Keratinocyte (primary cell): ENCODE measurements around the gene NTHL1. TPM values are rescaled to one million over a fixed set of nuclear protein-coding genes. Genes with fewer than 3 reads are reported as not detected.

Experiments used
- DNase-seq: peaks from one replicate; pipeline ENCODE4 v3.0.0-alpha.2; 2011; ENCODE audit warnings: low read depth, missing footprints, low spot score
- FAIRE-seq: peaks from 2 replicates; lab custom pipeline; 2011; peaks lifted over from hg19 to GRCh38; lab: Jason Lieb, UNC
- H2AFZ ChIP-seq: 2 replicates; pipeline ENCODE4 v1.6.0; 2012; ENCODE audit warnings: low read length, control low read depth, inconsistent platforms; ENCODE audit not compliant: control insufficient read depth
- H3K27ac ChIP-seq: 2 replicates; pipeline ENCODE4 v1.5.1; 2011; ENCODE audit warnings: low read length; ENCODE audit not compliant: control insufficient read depth, insufficient read depth
- H3K27me3 ChIP-seq: 3 replicates; pipeline ENCODE4 v1.6.0; 2011; ENCODE audit warnings: low read length; ENCODE audit not compliant: control insufficient read depth, insufficient read depth; ENCODE audit errors: extremely low read depth
- H3K36me3 ChIP-seq, 2 experiments: 2 replicates in 1 of 2; 3 replicates in 1 of 2; pipeline ENCODE4 v1.5.1; 2011; ENCODE audit warnings: low read length in 2 of 2, mild to moderate bottlenecking in 1 of 2; ENCODE audit not compliant: control insufficient read depth in 2 of 2, insufficient read depth in 2 of 2; ENCODE audit errors: extremely low read depth in 1 of 2
- H3K4me1 ChIP-seq: 3 replicates; pipeline ENCODE4 v1.5.1; 2011; ENCODE audit warnings: low read length; ENCODE audit not compliant: control insufficient read depth, insufficient read depth; ENCODE audit errors: extremely low read depth
- H3K4me2 ChIP-seq: 3 replicates; pipeline ENCODE4 v1.6.0; 2011; ENCODE audit warnings: low read depth, low read length; ENCODE audit not compliant: control insufficient read depth, insufficient read depth; ENCODE audit errors: extremely low read depth
- H3K4me3 ChIP-seq, 3 experiments: fragments of 200-600 bp in 1 of 3; sonication (generic) in 1 of 3; 2 replicates in 2 of 3; 3 replicates in 1 of 3; pipeline ENCODE4 v1.5.1; 2011 to 2016; ENCODE audit warnings: low read length in 3 of 3, mild to moderate bottlenecking in 3 of 3, control low read depth in 2 of 3, inconsistent platforms in 1 of 3, low read depth in 1 of 3, mixed read lengths in 1 of 3, mixed run types in 1 of 3, moderate library complexity in 1 of 3; ENCODE audit not compliant: control insufficient read depth in 2 of 3, insufficient read depth in 2 of 3; ENCODE audit errors: extremely low read depth in 1 of 3
- H3K79me2 ChIP-seq: 2 replicates; pipeline ENCODE4 v1.6.0; 2012; ENCODE audit warnings: low read length; ENCODE audit not compliant: control insufficient read depth, insufficient read depth
- H3K9ac ChIP-seq: 3 replicates; pipeline ENCODE4 v1.6.0; 2011; ENCODE audit warnings: low read length; ENCODE audit not compliant: control insufficient read depth, insufficient read depth; ENCODE audit errors: extremely low read depth
- H3K9me1 ChIP-seq: 3 replicates; pipeline ENCODE4 v1.6.0; 2011; ENCODE audit warnings: low read length; ENCODE audit not compliant: control insufficient read depth, insufficient read depth; ENCODE audit errors: extremely low read depth
- H3K9me3 ChIP-seq: 2 replicates; pipeline ENCODE4 v1.5.1; 2012; ENCODE audit warnings: low read depth, low read length; ENCODE audit not compliant: control insufficient read depth
- H4K20me1 ChIP-seq: 3 replicates; pipeline ENCODE4 v1.6.0; 2011; ENCODE audit warnings: low read length; ENCODE audit not compliant: control insufficient read depth, insufficient read depth; ENCODE audit errors: extremely low read depth
- EZH2 ChIP-seq: IDR thresholded peaks from one replicate; pipeline ENCODE4 v1.6.1; 2012; ENCODE audit warnings: inconsistent platforms, mild to moderate bottlenecking, low read length, moderate library complexity
- dilution Hi-C: fragments of 300-500 bp; cut with MboI; formaldehyde crosslinking; loops from one replicate; pipeline ENCODE4 v1.7.0; 2020; ENCODE audit warnings: low sequenced_read_pairs; ENCODE audit not compliant: extremely low pct_ligation_motif_present
- polyA plus RNA-seq, 5 experiments: library from polyadenylated mRNA; depleted of rRNA in 3 of 5; stranded (reverse) in 3 of 5; stranded (forward) in 1 of 5; unstranded in 1 of 5; fragments of >200 nt; gene quantifications; 1 replicate in 1 of 5; 2 replicates in 3 of 5; 3 replicates in 1 of 5; pipeline versions ENCODE4 v1.2.1 to v1.2.3, GENCODE V29; 2011 to 2012; ENCODE audit warnings: missing spikeins in 2 of 5, low read depth in 1 of 5, low replicate concordance in 1 of 5
- TF ChIP-seq, protein P1 (sequence below), 3 experiments: IDR thresholded peaks in 1 of 3; conservative IDR thresholded peaks in 1 of 3; optimal IDR thresholded peaks in 1 of 3; 2 replicates in 2 of 3; 3 replicates in 1 of 3; pipeline versions ENCODE3 to v1.5.1; 2011; ENCODE audit warnings: low read length in 3 of 3, mild to moderate bottlenecking in 3 of 3, moderate library complexity in 2 of 3, control low read depth in 1 of 3, inconsistent platforms in 1 of 3; ENCODE audit not compliant: insufficient read depth in 2 of 3; ENCODE audit errors: extremely low read depth in 1 of 3

The NTHL1 gene
- polyA plus RNA-seq, 1 donor (not counting 4 experiments of a cell fraction or from before 2014, with no cell fraction given): 8.5 TPM

DNA sequence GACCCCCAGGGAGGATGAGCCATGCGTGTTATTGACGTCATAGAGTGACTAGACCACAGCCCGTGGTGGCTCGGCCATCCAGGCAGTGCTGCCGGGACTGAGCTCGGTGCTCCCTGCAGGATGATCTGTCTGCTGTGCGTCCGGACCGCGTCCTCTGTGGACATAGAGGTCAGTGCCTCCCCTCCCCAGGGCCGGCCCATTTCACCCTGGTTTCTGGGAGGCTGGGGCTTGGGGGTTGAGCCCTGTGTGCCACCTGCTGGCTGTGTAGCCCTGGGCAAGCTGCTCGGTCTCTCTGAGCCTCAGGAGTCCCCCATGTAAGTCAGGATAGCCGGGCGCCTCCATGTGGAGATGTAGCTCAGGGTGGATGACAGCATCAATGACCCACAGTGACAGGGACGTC, 8.4 kb upstream of the NTHL1 start:
- Histone ChIP-seq H3K27me3 (no peaks in the 10 kb centered on the region), H3K79me2 (no peaks in the 10 kb centered on the region), H3K36me3 (peaks cover 8 to 26% of the 10 kb centered on the region in 2 experiments), H3K4me2 (no peak overlapping the region), H3K9ac (no peak overlapping the region), H3K9me3 (no peaks in the 10 kb centered on the region), H3K4me3 (no peak overlapping the region), H3K4me1 (no peaks in the 10 kb centered on the region), H2AFZ (no peak overlapping the region), H4K20me1 (no peaks in the 10 kb centered on the region), H3K9me1 (no peaks in the 10 kb centered on the region), H3K27ac (no peak overlapping the region)
- DNase-seq (no peak), FAIRE-seq (no peak)
- dilution Hi-C loops: no loop called here
- TF ChIP-seq, protein P1, sequence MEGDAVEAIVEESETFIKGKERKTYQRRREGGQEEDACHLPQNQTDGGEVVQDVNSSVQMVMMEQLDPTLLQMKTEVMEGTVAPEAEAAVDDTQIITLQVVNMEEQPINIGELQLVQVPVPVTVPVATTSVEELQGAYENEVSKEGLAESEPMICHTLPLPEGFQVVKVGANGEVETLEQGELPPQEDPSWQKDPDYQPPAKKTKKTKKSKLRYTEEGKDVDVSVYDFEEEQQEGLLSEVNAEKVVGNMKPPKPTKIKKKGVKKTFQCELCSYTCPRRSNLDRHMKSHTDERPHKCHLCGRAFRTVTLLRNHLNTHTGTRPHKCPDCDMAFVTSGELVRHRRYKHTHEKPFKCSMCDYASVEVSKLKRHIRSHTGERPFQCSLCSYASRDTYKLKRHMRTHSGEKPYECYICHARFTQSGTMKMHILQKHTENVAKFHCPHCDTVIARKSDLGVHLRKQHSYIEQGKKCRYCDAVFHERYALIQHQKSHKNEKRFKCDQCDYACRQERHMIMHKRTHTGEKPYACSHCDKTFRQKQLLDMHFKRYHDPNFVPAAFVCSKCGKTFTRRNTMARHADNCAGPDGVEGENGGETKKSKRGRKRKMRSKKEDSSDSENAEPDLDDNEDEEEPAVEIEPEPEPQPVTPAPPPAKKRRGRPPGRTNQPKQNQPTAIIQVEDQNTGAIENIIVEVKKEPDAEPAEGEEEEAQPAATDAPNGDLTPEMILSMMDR (optimal IDR thresholded peaks at IDR 0.05 in 1 of 3, IDR thresholded peaks at IDR 0.05 in 1 of 3, conservative IDR thresholded peaks at IDR 0.05 in 1 of 3; ENCODE audit: extremely low read depth in 1 of 3, insufficient read depth in 2 of 3, low read length in 3 of 3): peak in 1 of 3 experiments; percentile 12
- no peak for TF ChIP-seq EZH2

DNA sequence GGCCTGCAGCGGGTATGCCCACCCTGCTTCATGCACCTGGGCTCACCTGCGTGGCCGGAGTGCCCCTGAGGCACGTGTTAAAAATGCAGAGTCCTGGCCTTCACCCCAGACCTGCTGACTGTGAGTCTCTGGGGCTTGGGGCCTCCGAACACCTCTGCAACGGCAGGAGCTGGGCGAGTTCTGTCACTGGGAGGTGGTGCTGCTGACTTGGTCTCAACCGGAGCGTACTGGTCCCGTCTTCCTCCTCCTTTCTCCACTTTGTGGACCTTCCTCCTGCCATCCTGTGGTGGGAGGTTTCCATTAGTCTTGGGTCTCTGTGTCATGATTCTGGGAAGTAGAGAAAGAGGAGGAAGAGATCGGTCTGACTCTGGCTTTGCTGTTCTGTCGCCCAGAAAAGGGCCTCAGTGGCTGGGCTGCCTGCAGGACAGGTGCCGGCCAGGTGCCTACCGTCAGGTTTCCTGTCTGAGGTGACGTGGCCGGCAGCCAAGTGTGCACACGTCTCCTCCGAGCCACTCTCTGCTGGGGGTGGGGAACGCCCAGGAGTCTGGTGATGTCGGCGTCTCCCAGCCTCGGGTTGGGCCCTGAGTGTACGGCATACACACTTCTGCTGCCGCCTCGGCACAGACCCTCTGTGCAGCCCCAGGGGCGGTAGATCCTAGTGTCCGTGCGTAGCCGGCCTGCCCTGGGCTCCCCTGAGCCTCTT, 7.1 kb upstream of the NTHL1 start:
- H3K9ac ChIP-seq: no peak overlapping the region
- no peak overlapping the region for H3K4me2 ChIP-seq
- no peak overlapping the region for H3K27ac ChIP-seq
- H3K4me3 ChIP-seq: no peak overlapping the region
- no peaks in the 10 kb centered on the region for H3K4me1 ChIP-seq
- no peak for TF ChIP-seq EZH2
- TF ChIP-seq, protein P1 (optimal IDR thresholded peaks at IDR 0.05 in 1 of 3, IDR thresholded peaks at IDR 0.05 in 1 of 3, conservative IDR thresholded peaks at IDR 0.05 in 1 of 3; ENCODE audit: extremely low read depth in 1 of 3, insufficient read depth in 2 of 3, low read length in 3 of 3): no peak
- FAIRE-seq (no peak), DNase-seq (no peak)
- H4K20me1 ChIP-seq: no peaks in the 10 kb centered on the region
- dilution Hi-C loops: no loop called here
- no peak overlapping the region for H2AFZ ChIP-seq
- H3K36me3 ChIP-seq: peaks cover 8 to 22% of the 10 kb centered on the region in 2 experiments
- no peaks in the 10 kb centered on the region for H3K9me1 ChIP-seq
- H3K9me3 ChIP-seq: no peaks in the 10 kb centered on the region
- H3K27me3 ChIP-seq: no peaks in the 10 kb centered on the region
- H3K79me2 ChIP-seq: no peaks in the 10 kb centered on the region
